NCI-H1694 (cell line): ENCODE results near the gene EFCAB12.

Experiments
- DNase-seq: peaks from one replicate; lab custom pipeline; 2025; lab: John Stamatoyannopoulos, UW

Gene EFCAB12

GRCh38 chr3:129445471-129445870 is 17.0 kb upstream of the EFCAB12 start:
- DNase-seq = peak; percentile 92

- DNase-seq = no peak
Observed at GRCh38 chr3:129442947-129443346, 14.5 kb upstream of the EFCAB12 start.

- no peak for DNase-seq
Observed at GRCh38 chr3:129442486-129442885, 14.1 kb upstream of the EFCAB12 start.

GRCh38 chr3:129441782-129442181 is 13.3 kb upstream of the EFCAB12 start:
- DNase-seq = peak; percentile 53

- DNase-seq = no peak
Observed at GRCh38 chr3:129441215-129441614, 12.8 kb upstream of the EFCAB12 start.

- no peak for DNase-seq
Observed at GRCh38 chr3:129440618-129441190, 12.3 kb upstream of the EFCAB12 start.

- DNase-seq = peak; percentile 98
Observed at GRCh38 chr3:129439817-129440617, 11.6 kb upstream of the EFCAB12 start, which contains the start of the genes IFT122 and MBD4. Gene IFT122, plus strand, starts transcription at chr3:129440224. Its CDS starts 107 bp downstream, at chr3:129440331. Gene MBD4, minus strand, starts transcription at chr3:129439948. Its CDS starts 115 bp downstream, at chr3:129439833.

GRCh38 chr3:129439226-129439816 is 10.9 kb upstream of the EFCAB12 start:
- DNase-seq = no peak

- no peak for DNase-seq
Observed at GRCh38 chr3:129435367-129435766, 6.9 kb upstream of the EFCAB12 start.

- DNase-seq = no peak
Observed at GRCh38 chr3:129434140-129434539, 5.7 kb upstream of the EFCAB12 start.

GRCh38 chr3:129433565-129433964 is 5.1 kb upstream of the EFCAB12 start:
- no peak for DNase-seq

- no peak for DNase-seq
Observed at GRCh38 chr3:129432671-129433070, 4.2 kb upstream of the EFCAB12 start.

GRCh38 chr3:129432036-129432435 is 3.6 kb upstream of the EFCAB12 start:
- DNase-seq = no peak

GRCh38 chr3:129429602-129430001 is 1.2 kb upstream of the EFCAB12 start:
- no peak for DNase-seq

GRCh38 chr3:129429080-129429451 is 630 bp upstream of the EFCAB12 start:
- DNase-seq = no peak

- no peak for DNase-seq
Observed at GRCh38 chr3:129428007-129428375, 445 bp downstream of the EFCAB12 start.

- DNase-seq = no peak
Observed at GRCh38 chr3:129425619-129426018, 2.8 kb downstream of the EFCAB12 start.

- no peak for DNase-seq
Observed at GRCh38 chr3:129425213-129425612, 3.2 kb downstream of the EFCAB12 start.

GRCh38 chr3:129424185-129424841 is 4.1 kb downstream of the EFCAB12 start:
- DNase-seq = no peak

- DNase-seq = no peak
Observed at GRCh38 chr3:129422897-129423296, 5.5 kb downstream of the EFCAB12 start.

GRCh38 chr3:129421988-129422745 is 6.3 kb downstream of the EFCAB12 start:
- DNase-seq = no peak
